CD14-positive monocyte (primary cell): ENCODE measurements around the gene NAP1L4. TPM values are rescaled to one million over a fixed set of nuclear protein-coding genes. Genes with fewer than 3 reads are reported as not detected.

ENCODE experiments used
- DNase-seq, 3 donors: peaks; one replicate each; pipeline ENCODE4 v3.0.0-alpha.2; 2011 to 2022
- H2AFZ ChIP-seq: 2 replicates; pipeline ENCODE4 v1.6.0; 2012; ENCODE audit warnings: mild to moderate bottlenecking, low read depth, low read length, inconsistent platforms; ENCODE audit not compliant: insufficient read depth, poor library complexity, severe bottlenecking
- H3K27ac ChIP-seq, 2 donors: 1 replicate in 1 of 2; 2 replicates in 1 of 2; pipeline ENCODE4 v1.5.1; 2012 to 2013; ENCODE audit warnings: low read length in 2 of 2, control low read depth in 1 of 2, inconsistent platforms in 1 of 2, low read depth in 1 of 2, mild to moderate bottlenecking in 1 of 2
- H3K27me3 ChIP-seq, 2 donors: one replicate each; pipeline versions ENCODE4 v1.6.0 to v1.6.1; 2011 to 2013; ENCODE audit warnings: low read length in 2 of 2; ENCODE audit not compliant: control insufficient read depth in 2 of 2, insufficient read depth in 2 of 2
- H3K36me3 ChIP-seq, 2 donors: replicated peaks in 1 of 2; 1 replicate in 1 of 2; 2 replicates in 1 of 2; pipeline versions ENCODE4 v1.5.1 to v1.6.1; 2012 to 2013; ENCODE audit warnings: low read length in 2 of 2, control low read depth in 1 of 2, inconsistent platforms in 1 of 2, mild to moderate bottlenecking in 1 of 2; ENCODE audit not compliant: insufficient read depth in 2 of 2, control insufficient read depth in 1 of 2
- H3K4me1 ChIP-seq, 2 donors: 1 replicate in 1 of 2; 2 replicates in 1 of 2; pipeline versions ENCODE4 v1.5.1 to v1.6.1; 2012 to 2013; ENCODE audit warnings: low read length in 2 of 2, control low read depth in 1 of 2, inconsistent platforms in 1 of 2, mild to moderate bottlenecking in 1 of 2, moderate library complexity in 1 of 2; ENCODE audit not compliant: insufficient read depth in 2 of 2, control insufficient read depth in 1 of 2
- H3K4me2 ChIP-seq: replicated peaks from 2 replicates; pipeline ENCODE3; 2012; ENCODE audit warnings: low read length, moderate library complexity, mild to moderate bottlenecking; ENCODE audit not compliant: poor library complexity, severe bottlenecking; ENCODE audit errors: extremely low read depth
- H3K4me3 ChIP-seq, 3 experiments: fragments of 200-600 bp in 1 of 3; sonication (generic) in 1 of 3; replicated peaks in 1 of 3; 1 replicate in 2 of 3; 2 replicates in 1 of 3; pipeline ENCODE4 v1.5.1; 2011 to 2013; ENCODE audit warnings: low read length in 3 of 3, mild to moderate bottlenecking in 3 of 3, control low read depth in 2 of 3, low read depth in 2 of 3, inconsistent platforms in 1 of 3, moderate library complexity in 1 of 3
- H3K79me2 ChIP-seq: 2 replicates; pipeline ENCODE4 v1.6.0; 2012; ENCODE audit warnings: mild to moderate bottlenecking, control low read depth, inconsistent platforms, low read length, moderate library complexity; ENCODE audit not compliant: insufficient read depth
- H3K9ac ChIP-seq: 2 replicates; pipeline ENCODE4 v1.6.0; 2017; ENCODE audit warnings: low read length, mild to moderate bottlenecking; ENCODE audit not compliant: insufficient read depth, poor library complexity, severe bottlenecking
- H3K9me3 ChIP-seq, 2 donors: replicated peaks in 1 of 2; 1 replicate in 1 of 2; 2 replicates in 1 of 2; pipeline versions ENCODE4 v1.5.1 to v1.6.1; 2012 to 2013; ENCODE audit warnings: low read length in 2 of 2, control low read depth in 1 of 2; ENCODE audit not compliant: control insufficient read depth in 1 of 2, insufficient read depth in 1 of 2
- H4K20me1 ChIP-seq: 2 replicates; pipeline ENCODE4 v1.6.0; 2012; ENCODE audit warnings: mild to moderate bottlenecking, low read length, control low read depth, moderate library complexity; ENCODE audit not compliant: insufficient read depth
- H3K27ac Mint-ChIP-seq, 7 donors: one replicate each; pipeline ENCODE4 v1.8.0; 2020; ENCODE audit warnings: mild to moderate bottlenecking in 7 of 7, mixed read lengths in 7 of 7, moderate library complexity in 6 of 7, inconsistent platforms in 2 of 7
- H3K27me3 Mint-ChIP-seq, 3 donors: one replicate each; pipeline ENCODE4 v1.8.0; 2021 to 2022; ENCODE audit warnings: low read depth in 3 of 3, mild to moderate bottlenecking in 3 of 3, mixed read lengths in 3 of 3, moderate library complexity in 3 of 3, inconsistent platforms in 1 of 3
- H3K36me3 Mint-ChIP-seq, 2 donors: one replicate each; pipeline ENCODE4 v1.8.0; 2020; ENCODE audit warnings: mixed read lengths in 2 of 2, inconsistent platforms in 1 of 2, mild to moderate bottlenecking in 1 of 2
- H3K4me1 Mint-ChIP-seq: one replicate; pipeline ENCODE4 v1.8.0; 2020; ENCODE audit warnings: mild to moderate bottlenecking, mixed read lengths
- H3K4me3 Mint-ChIP-seq, 2 donors: one replicate each; pipeline ENCODE4 v1.8.0; 2020; ENCODE audit warnings: mild to moderate bottlenecking in 2 of 2, mixed read lengths in 2 of 2, moderate library complexity in 1 of 2
- H3K9me3 Mint-ChIP-seq, 7 donors: one replicate each; pipeline ENCODE4 v1.8.0; 2020 to 2022; ENCODE audit warnings: mixed read lengths in 7 of 7, mild to moderate bottlenecking in 6 of 7, moderate library complexity in 6 of 7, inconsistent platforms in 2 of 7
- CTCF ChIP-seq: fragments of 200-600 bp; IDR thresholded peaks from one replicate; pipeline ENCODE4 v1.8.0; 2022; ENCODE audit warnings: antibody characterized with exemption, mild to moderate bottlenecking
- WGBS: methylation state at CpG from one replicate; pipeline ENCODE4 v1.1.5; 2013; ENCODE audit warnings: missing lambda C conversion rate; ENCODE audit not compliant: insufficient coverage; 5-methylcytosine and 5-hydroxymethylcytosine counted together
- intact Hi-C, 2 donors: fragments of 100-400 bp; cut with micrococcal nuclease; formaldehyde crosslinking; loops; one replicate each; pipeline versions ENCODE4 v1.15.0 to v1.15.1; 2023
- polyA plus RNA-seq, 3 donors: library from polyadenylated mRNA; depleted of rRNA in 1 of 3; unstranded in 2 of 3; stranded (reverse) in 1 of 3; fragments of 300-500 nt in 2 of 3; fragments of >200 nt in 1 of 3; fragmentation: Illumina TruSeq in 2 of 3; gene quantifications; 1 replicate in 2 of 3; 2 replicates in 1 of 3; pipeline ENCODE4 v1.2.3, GENCODE V29; 2012 to 2021

Gene NAP1L4
- polyA plus RNA-seq, 3 donors = 42.1 to 44.9 (median 44.9) TPM

- Histone ChIP-seq H3K9ac (no peak overlapping the region), H3K9me3 (peaks cover 5 to 12% of the 10 kb centered on the region in 2 donors), H2AFZ (no peak overlapping the region), H4K20me1 (peaks cover 8% of the 10 kb centered on the region), H3K79me2 (no peaks in the 10 kb centered on the region), H3K4me3 (no peak overlapping the region), H3K4me1 (peaks cover 30 to 39% of the 10 kb centered on the region in 2 donors), H3K27me3 (no peaks in the 10 kb centered on the region), H3K36me3 (peaks cover 12 to 14% of the 10 kb centered on the region in 2 donors), H3K4me2 (no peak overlapping the region), H3K27ac (no peak overlapping the region)
- H3K27me3 Mint-ChIP-seq = peaks cover 2 to 7% (median 3%) of the 10 kb centered on the region in 3 donors
- no peak for DNase-seq
- no peak overlapping the region for H3K4me3 Mint-ChIP-seq
- 80% methylated on average over 15 of the region's 15 CpGs for WGBS
- peaks cover 28 to 36% of the 10 kb centered on the region in 2 donors for H3K36me3 Mint-ChIP-seq
- peaks cover 8 to 15% (median 12%) of the 10 kb centered on the region in 7 donors for H3K9me3 Mint-ChIP-seq
- no peak for TF ChIP-seq CTCF
- peaks cover 39% of the 10 kb centered on the region for H3K4me1 Mint-ChIP-seq
- H3K27ac Mint-ChIP-seq = peak overlapping the region in 1 of 7 donors; percentile 43
- intact Hi-C loops = no loop called here
These were observed 49.0 kb downstream of the NAP1L4 start for GRCh38 chr11:2942872-2943710.

- H3K9me3 Mint-ChIP-seq = peaks cover 15 to 22% (median 18%) of the 10 kb centered on the region in 7 donors
- intact Hi-C loops = no loop called here
- H3K27ac ChIP-seq = no peak overlapping the region
- no peak overlapping the region for H3K4me3 Mint-ChIP-seq
- no peak overlapping the region for H2AFZ ChIP-seq
- no peaks in the 10 kb centered on the region for H3K79me2 ChIP-seq
- H3K9ac ChIP-seq = no peak overlapping the region
- H3K27me3 ChIP-seq = no peaks in the 10 kb centered on the region
- DNase-seq = no peak
- H3K4me2 ChIP-seq = no peak overlapping the region
- no peak for TF ChIP-seq CTCF
- peaks cover 5 to 8% of the 10 kb centered on the region in 2 donors for H3K36me3 ChIP-seq
- H3K27me3 Mint-ChIP-seq = peaks cover 2 to 11% (median 4%) of the 10 kb centered on the region in 3 donors
- peaks cover 22 to 34% of the 10 kb centered on the region in 2 donors for H3K36me3 Mint-ChIP-seq
- peaks cover 39% of the 10 kb centered on the region for H3K4me1 Mint-ChIP-seq
- WGBS = 81% methylated on average over 8 of the region's 13 CpGs
- H3K4me3 ChIP-seq = no peak overlapping the region
- peaks cover 30 to 39% of the 10 kb centered on the region in 2 donors for H3K4me1 ChIP-seq
- peaks cover 8% of the 10 kb centered on the region for H4K20me1 ChIP-seq
- H3K27ac Mint-ChIP-seq = peak overlapping the region in 1 of 7 donors; percentile 83
- H3K9me3 ChIP-seq = peaks cover 9 to 19% of the 10 kb centered on the region in 2 donors
These were observed 49.7 kb downstream of the NAP1L4 start for GRCh38 chr11:2942447-2942846.
